MCF 10A (cell line): Measurements from ENCODE around the gene IRX5. TPM values are rescaled to one million over a fixed set of nuclear protein-coding genes. Genes with fewer than 3 reads are reported as not detected.

Experiments
- BruUV-seq: library from RNA; stranded (reverse); fragments of 400-500 nt; replicated peaks from 2 replicates; lab custom pipeline; 2021; lab: Mats Ljungman, UMichigan
- CTCF ChIA-PET: fragments of 300-600 bp; sonication (Branson Sonifier 250); formaldehyde crosslinking; extraction: SDS; loops from one replicate; lab custom pipeline; 2021; ENCODE audit warnings: antibody characterized with exemption, inconsistent platforms; lab: Yijun Ruan, JAX
- POLR2A ChIA-PET: fragments of 300-600, 350-650 bp; sonication (Branson Sonifier 250); formaldehyde crosslinking; extraction: SDS; loops from one replicate; lab custom pipeline; 2020; ENCODE audit warnings: antibody characterized with exemption, inconsistent platforms; lab: Yijun Ruan, JAX
- DNase-seq: peaks from one replicate; pipeline ENCODE4 v3.0.0-alpha.2; 2018; ENCODE audit not compliant: unreplicated experiment
- H3K27ac Mint-ChIP-seq: one replicate; pipeline ENCODE4 v1.8.0; 2022; ENCODE audit warnings: mild to moderate bottlenecking, low read depth, mixed read lengths; ENCODE audit not compliant: unreplicated experiment
- H3K27me3 Mint-ChIP-seq: one replicate; pipeline ENCODE4 v1.8.0; 2022; ENCODE audit warnings: mixed read lengths; ENCODE audit not compliant: insufficient read depth, unreplicated experiment
- H3K36me3 Mint-ChIP-seq: one replicate; pipeline ENCODE4 v1.8.0; 2022; ENCODE audit warnings: mild to moderate bottlenecking, moderate library complexity, mixed read lengths; ENCODE audit not compliant: insufficient read depth, unreplicated experiment
- H3K4me1 Mint-ChIP-seq: one replicate; pipeline ENCODE4 v1.8.0; 2022; ENCODE audit warnings: mixed read lengths; ENCODE audit not compliant: insufficient read depth, unreplicated experiment
- H3K4me3 Mint-ChIP-seq: one replicate; pipeline ENCODE4 v1.8.0; 2022; ENCODE audit warnings: mild to moderate bottlenecking, moderate library complexity, mixed read lengths; ENCODE audit not compliant: unreplicated experiment
- H3K9me3 Mint-ChIP-seq: one replicate; pipeline ENCODE4 v1.8.0; 2022; ENCODE audit warnings: mixed read lengths; ENCODE audit not compliant: unreplicated experiment
- CTCF ChIP-seq: fragments of 200-600 bp; IDR thresholded peaks from one replicate; pipeline ENCODE4 v1.8.0; 2022; ENCODE audit warnings: antibody characterized with exemption, mild to moderate bottlenecking; ENCODE audit not compliant: unreplicated experiment
- intact Hi-C: fragments of 100-400 bp; cut with micrococcal nuclease; formaldehyde crosslinking; loops from 2 replicates; pipeline ENCODE4 v1.14.1; 2022
- total RNA-seq: library from RNA; stranded (reverse); gene quantifications from 2 replicates; pipeline ENCODE4 v1.2.3, GENCODE V29; 2022

IRX5 gene
- total RNA-seq, 1 experiment from 2014 or later, result 7.8 TPM

- BruUV-seq, result no TSS peak
Measured at GRCh38 chr16:54940279-54940604, 9.6 kb downstream of the IRX5 start.

GRCh38 chr16:54942353-54942943, 11.8 kb downstream of the IRX5 start:
- Mint-ChIP-seq H3K27ac (no peak overlapping the region), H3K4me1 (peaks cover 12% of the 10 kb centered on the region), H3K4me3 (no peak overlapping the region), H3K9me3 (no peaks in the 10 kb centered on the region), H3K27me3 (no peaks in the 10 kb centered on the region), H3K36me3 (peaks cover 25% of the 10 kb centered on the region)
- CTCF ChIA-PET, result no interaction called here
- DNase-seq, result no peak
- no TSS peak for BruUV-seq
- intact Hi-C loops, result no loop called here
- TF ChIP-seq CTCF, result no peak
- POLR2A ChIA-PET, result no interaction called here

More at GRCh38 chr16:54940279-54940604, 9.6 kb downstream of the IRX5 start:
- no peaks in the 10 kb centered on the region for H3K9me3 Mint-ChIP-seq
- H3K4me1 Mint-ChIP-seq, result peaks cover 5% of the 10 kb centered on the region
- CTCF ChIA-PET, result interaction anchor here (0.7 to 0.9 kb wide), 3 partner anchors 31 to 1080 kb away, joined by 3 to 4 read pairs (median 4); no protein-coding TSS in a partner anchor
- POLR2A ChIA-PET, result interaction anchor here (0.9 to 1.2 kb wide), 3 partner anchors 9 to 11 kb away, joined by 3 to 4 read pairs (median 3); no protein-coding TSS in a partner anchor
- no peak for DNase-seq
- H3K36me3 Mint-ChIP-seq, result peaks cover 43% of the 10 kb centered on the region
- TF ChIP-seq CTCF, result no peak
- intact Hi-C loops, result no loop called here
- no peak overlapping the region for H3K4me3 Mint-ChIP-seq
- H3K27ac Mint-ChIP-seq, result no peak overlapping the region
- no peaks in the 10 kb centered on the region for H3K27me3 Mint-ChIP-seq

DNA sequence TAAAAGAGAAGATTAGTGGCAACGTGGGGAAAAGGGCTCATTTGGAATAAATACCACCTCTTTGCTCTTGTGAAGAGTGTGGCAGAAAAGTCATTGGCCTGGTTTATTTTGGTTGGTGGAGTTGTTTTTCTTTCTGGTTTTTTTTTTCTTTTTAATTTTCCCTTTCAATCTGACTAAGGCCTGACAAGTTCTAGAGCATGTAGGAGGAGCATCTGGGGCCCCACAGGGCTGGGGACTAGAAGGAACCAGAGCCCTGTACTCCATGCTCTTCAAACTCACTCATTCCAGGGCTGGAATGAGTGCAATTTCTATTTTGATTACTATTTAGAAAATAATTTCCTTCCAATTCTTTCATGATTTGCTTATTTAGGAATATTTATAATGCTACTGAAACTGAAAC, 13.3 kb downstream of the IRX5 start:
- no TSS peak for BruUV-seq
- CTCF ChIA-PET, result no interaction called here

More for the DNA sequence above, 13.3 kb downstream of the IRX5 start:
- Mint-ChIP-seq H3K27ac (no peak overlapping the region), H3K27me3 (no peaks in the 10 kb centered on the region), H3K4me1 (peaks cover 13% of the 10 kb centered on the region), H3K4me3 (no peak overlapping the region), H3K9me3 (no peaks in the 10 kb centered on the region), H3K36me3 (peaks cover 21% of the 10 kb centered on the region)
- no peak for DNase-seq
- POLR2A ChIA-PET, result interaction anchor here (0.6 to 4.5 kb wide), 3 partner anchors 8 to 1176 kb away, joined by 3 to 80 read pairs (median 3); no protein-coding TSS in a partner anchor
- intact Hi-C loops, result no loop called here
- no peak for TF ChIP-seq CTCF
